Measurements from ENCODE around the gene SHROOM2. TPM values are rescaled to one million over a fixed set of nuclear protein-coding genes. Genes with fewer than 3 reads are reported as not detected.

SHROOM2 gene
- total RNA-seq, 4 donors from 2014 or later: 0.05 to 0.36 (median 0.26) TPM

- H3K4me1 ChIP-seq: no peaks in the 10 kb centered on the region
- H3K4me3 ChIP-seq: no peak overlapping the region
- ATAC-seq (no peak), DNase-seq (no peak)
- no peaks in the 10 kb centered on the region for H3K9me3 ChIP-seq
- no peak for TF ChIP-seq POLR2A (IDR thresholded peaks at IDR 0.05)
- TF ChIP-seq, protein P1, sequence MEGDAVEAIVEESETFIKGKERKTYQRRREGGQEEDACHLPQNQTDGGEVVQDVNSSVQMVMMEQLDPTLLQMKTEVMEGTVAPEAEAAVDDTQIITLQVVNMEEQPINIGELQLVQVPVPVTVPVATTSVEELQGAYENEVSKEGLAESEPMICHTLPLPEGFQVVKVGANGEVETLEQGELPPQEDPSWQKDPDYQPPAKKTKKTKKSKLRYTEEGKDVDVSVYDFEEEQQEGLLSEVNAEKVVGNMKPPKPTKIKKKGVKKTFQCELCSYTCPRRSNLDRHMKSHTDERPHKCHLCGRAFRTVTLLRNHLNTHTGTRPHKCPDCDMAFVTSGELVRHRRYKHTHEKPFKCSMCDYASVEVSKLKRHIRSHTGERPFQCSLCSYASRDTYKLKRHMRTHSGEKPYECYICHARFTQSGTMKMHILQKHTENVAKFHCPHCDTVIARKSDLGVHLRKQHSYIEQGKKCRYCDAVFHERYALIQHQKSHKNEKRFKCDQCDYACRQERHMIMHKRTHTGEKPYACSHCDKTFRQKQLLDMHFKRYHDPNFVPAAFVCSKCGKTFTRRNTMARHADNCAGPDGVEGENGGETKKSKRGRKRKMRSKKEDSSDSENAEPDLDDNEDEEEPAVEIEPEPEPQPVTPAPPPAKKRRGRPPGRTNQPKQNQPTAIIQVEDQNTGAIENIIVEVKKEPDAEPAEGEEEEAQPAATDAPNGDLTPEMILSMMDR (IDR thresholded peaks at IDR 0.05 in 4 of 5, conservative IDR thresholded peaks at IDR 0.05 in 1 of 5): no peak
- H3K36me3 ChIP-seq: no peaks in the 10 kb centered on the region
- H3K27ac ChIP-seq: no peak overlapping the region
- in situ Hi-C loops (cut with MboI; ENCODE audit: low sequenced_read_pairs in 4 of 4) (no loop called here), intact Hi-C loops (cut with DNase I; ENCODE audit: low total_unique reads) (no loop called here)
- no peaks in the 10 kb centered on the region for H3K27me3 ChIP-seq
Measured at GRCh38 chrX:9757366-9757765, 28.9 kb upstream of the SHROOM2 start.

DNA sequence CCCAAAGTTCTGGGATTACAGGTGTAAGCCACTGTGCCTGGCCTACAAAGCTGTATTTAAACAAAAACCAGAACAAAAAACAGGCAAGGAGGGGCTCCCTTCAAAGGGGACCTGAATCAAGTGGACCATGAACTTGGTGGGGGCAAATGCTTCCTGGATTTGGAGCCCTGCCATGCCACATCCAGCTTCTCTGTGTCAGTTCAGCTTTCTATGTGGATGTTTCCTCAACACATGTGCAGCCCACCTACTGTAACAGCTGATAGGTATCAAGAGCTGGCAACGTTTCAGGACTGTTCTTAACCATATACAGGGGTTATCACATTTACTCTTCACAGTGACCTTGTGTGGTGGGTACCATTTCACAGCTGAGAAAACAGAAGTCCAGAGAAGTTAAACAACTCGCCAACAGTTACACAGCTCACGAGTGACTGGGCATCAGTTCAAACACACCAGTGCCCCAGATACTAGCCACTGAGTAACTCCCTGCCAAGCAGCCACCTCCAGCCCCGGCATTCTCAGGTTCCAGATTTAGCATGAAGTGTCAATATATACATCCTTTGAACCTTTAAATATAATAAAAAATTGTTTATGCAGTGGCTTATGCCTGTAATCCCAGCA is 28.1 kb upstream of the SHROOM2 start:
- H3K36me3 ChIP-seq: no peaks in the 10 kb centered on the region
- H3K27ac ChIP-seq: no peak overlapping the region
- no peaks in the 10 kb centered on the region for H3K9me3 ChIP-seq
- H3K4me3 ChIP-seq: no peak overlapping the region
- ATAC-seq (no peak), DNase-seq (no peak)
- intact Hi-C loops (cut with DNase I; ENCODE audit: low total_unique reads) (no loop called here), in situ Hi-C loops (cut with MboI; ENCODE audit: low sequenced_read_pairs in 4 of 4) (no loop called here)
- TF ChIP-seq, protein P1 (IDR thresholded peaks at IDR 0.05 in 4 of 5, conservative IDR thresholded peaks at IDR 0.05 in 1 of 5): no peak
- no peak for TF ChIP-seq POLR2A (IDR thresholded peaks at IDR 0.05)
- no peaks in the 10 kb centered on the region for H3K27me3 ChIP-seq
- no peaks in the 10 kb centered on the region for H3K4me1 ChIP-seq

DNA sequence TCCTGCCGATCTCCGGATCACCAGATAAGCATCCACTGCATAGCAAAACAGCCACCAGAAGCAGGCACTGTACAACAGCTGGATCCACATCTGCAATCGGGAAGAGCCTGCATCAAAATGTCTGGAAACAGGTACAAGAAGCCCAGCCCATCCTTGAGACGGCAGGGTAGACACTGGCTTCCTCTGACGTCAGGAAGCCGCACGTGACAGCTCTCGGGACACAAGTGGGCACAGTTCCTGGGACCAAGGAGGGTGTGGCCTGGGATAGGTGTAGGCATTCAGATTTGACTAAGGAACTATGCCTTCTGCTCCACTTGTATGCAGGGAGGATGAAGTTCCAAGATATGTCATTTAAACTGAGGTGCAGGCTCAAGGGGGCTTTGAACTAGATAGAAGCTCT is 26.9 kb upstream of the SHROOM2 start:
- Histone ChIP-seq H3K27me3 (peaks cover 0 to 4% (median 0%) of the 10 kb centered on the region in 3 donors), H3K4me3 (no peak overlapping the region), H3K36me3 (no peaks in the 10 kb centered on the region), H3K9me3 (no peaks in the 10 kb centered on the region), H3K4me1 (no peaks in the 10 kb centered on the region), H3K27ac (no peak overlapping the region)
- in situ Hi-C loops (cut with MboI; ENCODE audit: low sequenced_read_pairs in 4 of 4): no loop called here
- TF ChIP-seq POLR2A (IDR thresholded peaks at IDR 0.05): no peak
- TF ChIP-seq, protein P1 (IDR thresholded peaks at IDR 0.05 in 4 of 5, conservative IDR thresholded peaks at IDR 0.05 in 1 of 5): no peak
- intact Hi-C loops (cut with DNase I; ENCODE audit: low total_unique reads): no loop called here
- ATAC-seq: no peak
- no peak for DNase-seq

DNA sequence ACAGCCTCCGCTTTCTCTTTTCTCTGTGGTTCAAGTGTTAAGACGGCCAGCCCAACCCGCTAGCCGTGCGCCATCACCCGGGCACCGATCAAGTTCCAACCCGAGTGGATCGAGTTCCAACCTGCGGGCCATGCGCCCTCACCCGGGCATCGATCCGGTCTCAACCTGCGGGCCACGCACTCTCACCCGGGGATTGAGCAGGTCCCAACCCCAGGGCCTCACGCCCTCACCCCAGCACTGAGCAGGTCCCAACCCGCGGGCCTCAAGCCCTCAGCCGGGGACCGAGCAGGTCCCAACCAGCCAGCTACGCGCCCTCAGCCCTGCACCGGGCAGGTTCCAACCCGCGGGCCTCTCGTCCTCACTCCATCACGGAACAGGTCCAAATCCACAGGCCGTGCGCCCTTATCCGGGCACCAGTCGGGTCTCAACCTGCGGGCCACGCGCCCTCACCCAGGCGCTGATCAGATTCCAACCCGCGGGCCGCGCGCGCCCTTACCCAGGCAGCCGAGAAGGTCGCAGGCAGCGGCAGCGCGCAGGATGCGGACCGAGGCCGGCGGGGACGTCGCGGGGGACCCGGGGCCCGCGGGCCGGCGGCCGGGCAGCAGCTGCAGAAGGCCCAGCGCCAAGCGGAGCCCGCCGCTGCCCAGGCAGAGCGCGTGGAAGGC is 21.0 kb upstream of the SHROOM2 start:
- intact Hi-C loops (cut with DNase I; ENCODE audit: low total_unique reads): no loop called here
- no peak for ATAC-seq
- Histone ChIP-seq H3K27me3 (peaks cover 0 to 12% (median 0%) of the 10 kb centered on the region in 3 donors), H3K9me3 (no peaks in the 10 kb centered on the region), H3K27ac (no peak overlapping the region), H3K4me3 (no peak overlapping the region), H3K36me3 (no peaks in the 10 kb centered on the region), H3K4me1 (no peaks in the 10 kb centered on the region)
- TF ChIP-seq, protein P1 (IDR thresholded peaks at IDR 0.05 in 4 of 5, conservative IDR thresholded peaks at IDR 0.05 in 1 of 5): no peak
- no peak for TF ChIP-seq POLR2A (IDR thresholded peaks at IDR 0.05)
- DNase-seq: no peak
- in situ Hi-C loops (cut with MboI; ENCODE audit: low sequenced_read_pairs in 4 of 4): no loop called here
